K562 (cell line): ENCODE results near the gene PHF5A. TPM values are rescaled to one million over a fixed set of nuclear protein-coding genes. Genes with fewer than 3 reads are reported as not detected.

Source experiments
- ARID1B ChIP-seq: fragments of 450-650 bp; IDR thresholded peaks from 2 replicates; pipeline ENCODE4 v1.6.1; 2016; ENCODE audit warnings: antibody characterized with exemption, mild to moderate bottlenecking, inconsistent platforms
- DLX4 ChIP-seq: fragments of 250-450 bp; sonication (Bioruptor Pico); IDR thresholded peaks from 2 replicates; pipeline ENCODE4 v1.6.1; 2021; ENCODE audit warnings: mild to moderate bottlenecking
- FIP1L1 ChIP-seq: fragments of 200-400 bp; formaldehyde crosslinking; IDR thresholded peaks from 2 replicates; pipeline ENCODE4 v1.6.1; 2018; ENCODE audit warnings: mild to moderate bottlenecking, low read depth, low read length; ENCODE audit not compliant: poor library complexity, severe bottlenecking
- FOXA3 ChIP-seq, 2 experiments: fragments of 450-650 bp in 1 of 2; sonication (generic) in 1 of 2; formaldehyde crosslinking; IDR thresholded peaks in 1 of 2; conservative IDR thresholded peaks in 1 of 2; 2 replicates each; pipeline versions ENCODE4 v1.4.0 to v1.8.0; 2020 to 2022; ENCODE audit warnings: mild to moderate bottlenecking in 2 of 2, missing genetic modification reagents in 1 of 2
- HIVEP1 ChIP-seq: fragments of 250-450 bp; sonication (Bioruptor Pico); IDR thresholded peaks from 2 replicates; pipeline ENCODE4 v1.4.0; 2020; ENCODE audit warnings: mild to moderate bottlenecking
- HNRNPLL ChIP-seq: fragments of 200-400 bp; formaldehyde crosslinking; IDR thresholded peaks from 2 replicates; pipeline ENCODE4 v1.6.1; 2017; ENCODE audit warnings: low read length, low read depth, mild to moderate bottlenecking; ENCODE audit not compliant: poor library complexity, severe bottlenecking
- JUN ChIP-seq, 2 experiments: sonication (generic) in 1 of 2; formaldehyde crosslinking in 1 of 2; IDR thresholded peaks; 2 replicates each; pipeline versions ENCODE4 v1.6.1 to v1.8.0; 2012 to 2022; ENCODE audit warnings: borderline replicate concordance in 2 of 2, mild to moderate bottlenecking in 2 of 2, improper control_type of control experiment in 1 of 2, low read depth in 1 of 2, low read length in 1 of 2, missing genetic modification reagents in 1 of 2
- KDM4B ChIP-seq, 2 experiments: fragments of 450-650 bp in 1 of 2; sonication (generic) in 1 of 2; IDR thresholded peaks; 2 replicates each; pipeline ENCODE4 v1.6.1; 2016 to 2017; ENCODE audit warnings: borderline replicate concordance in 2 of 2, antibody characterized with exemption in 1 of 2, low read depth in 1 of 2, mild to moderate bottlenecking in 1 of 2
- MBD2 ChIP-seq: sonication (generic); IDR thresholded peaks from 2 replicates; pipeline ENCODE4 v1.6.1; 2016; ENCODE audit warnings: low read depth, borderline replicate concordance
- NCOA1 ChIP-seq: fragments of 450-650 bp; IDR thresholded peaks from 2 replicates; pipeline ENCODE4 v1.6.1; 2016; ENCODE audit warnings: low read depth
- NCOR1 ChIP-seq: fragments of 450-650 bp; IDR thresholded peaks from 2 replicates; pipeline ENCODE4 v1.6.1; 2016; ENCODE audit warnings: mild to moderate bottlenecking, moderate library complexity
- NR2C2 ChIP-seq, 2 experiments: fragments of 200-800 bp in 1 of 2; sonication (Bioruptor generic) in 1 of 2; sonication (generic) in 1 of 2; formaldehyde crosslinking in 1 of 2; IDR thresholded peaks; 2 replicates each; pipeline versions ENCODE4 v1.6.1 to v1.8.0; 2016 to 2022; ENCODE audit warnings: mild to moderate bottlenecking in 1 of 2, missing compliant biosample characterization in 1 of 2, missing genetic modification characterization in 1 of 2, missing genetic modification reagents in 1 of 2
- OTX1 ChIP-seq: fragments of 450-650 bp; formaldehyde crosslinking; IDR thresholded peaks from 2 replicates; pipeline ENCODE4 v1.4.0; 2022; ENCODE audit warnings: mild to moderate bottlenecking
- PTBP1 ChIP-seq: fragments of 200-400 bp; formaldehyde crosslinking; IDR thresholded peaks from 2 replicates; pipeline ENCODE4 v1.6.1; 2017; ENCODE audit warnings: low read depth, low read length
- SUPT5H ChIP-seq: fragments of 450-650 bp; IDR thresholded peaks from 2 replicates; pipeline ENCODE4 v1.6.1; 2016
- TCF7L2 ChIP-seq: fragments of 150-350 bp; IDR thresholded peaks from 2 replicates; pipeline ENCODE4 v1.6.1; 2016; ENCODE audit warnings: low read depth, mild to moderate bottlenecking, low read length, moderate library complexity
- TFAM ChIP-seq: fragments of 250-450 bp; sonication (Bioruptor Pico); conservative IDR thresholded peaks from 2 replicates; pipeline ENCODE4 v1.5.0; 2021; ENCODE audit warnings: mild to moderate bottlenecking, moderate library complexity
- ZKSCAN1 ChIP-seq: fragments of 150-350 bp; IDR thresholded peaks from 2 replicates; pipeline ENCODE4 v1.6.1; 2016; ENCODE audit warnings: low read depth, low read length
- ZNF175 ChIP-seq: fragments of 200-800 bp; sonication (Bioruptor generic); IDR thresholded peaks from 2 replicates; pipeline ENCODE4 v1.6.1; 2016; ENCODE audit warnings: low read depth, mild to moderate bottlenecking, missing genetic modification characterization, missing compliant biosample characterization
- ZNF41 ChIP-seq: fragments of 250-450 bp; sonication (Bioruptor Pico); conservative IDR thresholded peaks from 2 replicates; pipeline ENCODE4 v1.4.0; 2020; ENCODE audit warnings: mild to moderate bottlenecking
- ZNF57 ChIP-seq: fragments of 450-650 bp; formaldehyde crosslinking; IDR thresholded peaks from 2 replicates; pipeline ENCODE4 v1.4.0; 2020; ENCODE audit warnings: mild to moderate bottlenecking, moderate library complexity
- ZNF76 ChIP-seq: fragments of 250-450 bp; sonication (Bioruptor Pico); IDR thresholded peaks from 2 replicates; pipeline ENCODE4 v1.4.0; 2020; ENCODE audit warnings: mild to moderate bottlenecking, moderate library complexity, borderline replicate concordance
- ZNF79 ChIP-seq: fragments of 250-450 bp; sonication (Bioruptor Pico); IDR thresholded peaks from 2 replicates; pipeline ENCODE4 v1.4.0; 2020; ENCODE audit warnings: low read depth, mild to moderate bottlenecking, moderate library complexity
- polyA plus RNA-seq, 8 experiments: library from polyadenylated mRNA; depleted of rRNA in 4 of 8; stranded (reverse) in 5 of 8; unstranded in 3 of 8; fragments of >200 nt; fragmentation: Nextera tagmentation in 2 of 8; fragmentation: Illumina TruSeq in 1 of 8; extraction: Ambion mirVana in 2 of 8; extraction: Trizol in 1 of 8; gene quantifications; 2 replicates each; pipeline versions ENCODE4 v1.2.1 to v1.2.3, GENCODE V29; 2011 to 2014; ENCODE audit warnings: inconsistent platforms in 1 of 8, missing spikeins in 1 of 8
- total RNA-seq, 7 experiments: library from RNA; depleted of rRNA in 6 of 7; stranded (reverse); fragments of >200 nt in 6 of 7; fragmentation: Illumina TruSeq in 2 of 7; extraction: Trizol in 2 of 7; gene quantifications; 2 replicates each; pipeline versions ENCODE4 v1.2.1 to v1.2.3, GENCODE V29; 2011 to 2021; ENCODE audit warnings: low replicate concordance in 1 of 7
- TF ChIP-seq, protein P1 (sequence below): fragments of 450-650 bp; formaldehyde crosslinking; IDR thresholded peaks from 2 replicates; pipeline ENCODE4 v1.4.0; 2022; ENCODE audit warnings: missing genetic modification characterization
- TF ChIP-seq, protein P2 (sequence below): sonication (generic); formaldehyde crosslinking; IDR thresholded peaks from 2 replicates; pipeline ENCODE4 v1.8.0; 2022; ENCODE audit warnings: mild to moderate bottlenecking, missing genetic modification reagents

The PHF5A gene
- total and polyA plus RNA-seq, 9 of the 15 experiments (the other 6 are each of a cell fraction or from before 2014, with no cell fraction given), result 14.2 to 144 (median 101) TPM

DNA sequence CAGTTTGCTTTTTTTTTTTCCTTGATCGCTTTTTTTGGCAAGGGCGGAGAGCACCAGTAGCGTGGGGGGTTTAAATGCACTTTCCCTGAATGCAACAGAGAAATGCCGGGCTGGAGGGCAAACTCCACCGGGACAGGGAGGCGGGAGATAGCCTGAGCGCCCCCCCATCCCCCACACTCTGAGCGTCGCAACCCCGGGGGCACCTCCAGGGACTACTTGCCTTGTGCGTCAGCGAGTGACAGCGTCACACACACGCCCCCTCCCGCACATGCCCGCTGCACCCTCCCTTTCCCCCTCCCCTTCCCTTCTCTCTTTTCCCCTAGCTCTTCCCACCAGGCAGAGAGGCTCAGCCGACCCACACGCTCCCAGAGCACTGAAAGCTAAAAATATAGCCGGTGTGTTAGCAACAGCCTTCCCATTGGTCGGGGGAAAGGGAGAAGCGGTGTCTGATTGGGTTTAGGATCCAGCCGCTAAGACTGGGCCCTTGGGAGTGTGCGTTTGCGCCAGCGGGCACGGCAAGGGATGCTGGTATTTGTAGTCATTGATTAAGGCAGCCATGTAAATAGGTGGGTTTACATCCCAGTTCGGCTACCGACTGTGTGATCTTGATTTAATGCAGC lies 20.2 kb downstream of the PHF5A start (continued):
- TF ChIP-seq KDM4B (IDR thresholded peaks at IDR 0.05; ENCODE audit: borderline replicate concordance in 2 of 2, low read depth in 1 of 2) (no peak; a peak in 1 of 4 replicates), DLX4 (no peak), JUN (IDR thresholded peaks at IDR 0.05; ENCODE audit: borderline replicate concordance, low read depth, low read length) (no peak), JUN (CRISPR knock-in tag; IDR thresholded peaks at IDR 0.05; ENCODE audit: borderline replicate concordance) (no peak), ZNF41 (no peak), HIVEP1 (no peak), ARID1B (peak; percentile 39), ZNF175 (no peak), ZNF57 (CRISPR knock-in tag) (no peak), TCF7L2 (no peak), ZNF79 (no peak), SUPT5H (peak; percentile 56), HNRNPLL (peak; percentile 65), TFAM (CRISPR knock-in tag) (no peak), MBD2 (peak; percentile 51; the same call in 1 of the 2 replicates), NCOR1 (peak; percentile 26), NR2C2 (CRISPR knock-in tag; IDR thresholded peaks at IDR 0.05) (no peak), NR2C2 (tag; IDR thresholded peaks at IDR 0.05) (peak; percentile 61), FOXA3 (CRISPR knock-in tag; conservative IDR thresholded peaks at IDR 0.05 in 1 of 2, IDR thresholded peaks at IDR 0.05 in 1 of 2) (no peak), FIP1L1 (no peak), PTBP1 (no peak), ZNF76 (CRISPR knock-in tag) (no peak), NCOA1 (no peak), OTX1 (CRISPR knock-in tag) (no peak), ZKSCAN1 (no peak)
- TF ChIP-seq, protein P1, sequence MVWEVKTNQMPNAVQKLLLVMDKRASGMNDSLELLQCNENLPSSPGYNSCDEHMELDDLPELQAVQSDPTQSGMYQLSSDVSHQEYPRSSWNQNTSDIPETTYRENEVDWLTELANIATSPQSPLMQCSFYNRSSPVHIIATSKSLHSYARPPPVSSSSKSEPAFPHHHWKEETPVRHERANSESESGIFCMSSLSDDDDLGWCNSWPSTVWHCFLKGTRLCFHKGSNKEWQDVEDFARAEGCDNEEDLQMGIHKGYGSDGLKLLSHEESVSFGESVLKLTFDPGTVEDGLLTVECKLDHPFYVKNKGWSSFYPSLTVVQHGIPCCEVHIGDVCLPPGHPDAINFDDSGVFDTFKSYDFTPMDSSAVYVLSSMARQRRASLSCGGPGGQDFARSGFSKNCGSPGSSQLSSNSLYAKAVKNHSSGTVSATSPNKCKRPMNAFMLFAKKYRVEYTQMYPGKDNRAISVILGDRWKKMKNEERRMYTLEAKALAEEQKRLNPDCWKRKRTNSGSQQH (CRISPR knock-in tag), result no peak
- TF ChIP-seq, protein P2, sequence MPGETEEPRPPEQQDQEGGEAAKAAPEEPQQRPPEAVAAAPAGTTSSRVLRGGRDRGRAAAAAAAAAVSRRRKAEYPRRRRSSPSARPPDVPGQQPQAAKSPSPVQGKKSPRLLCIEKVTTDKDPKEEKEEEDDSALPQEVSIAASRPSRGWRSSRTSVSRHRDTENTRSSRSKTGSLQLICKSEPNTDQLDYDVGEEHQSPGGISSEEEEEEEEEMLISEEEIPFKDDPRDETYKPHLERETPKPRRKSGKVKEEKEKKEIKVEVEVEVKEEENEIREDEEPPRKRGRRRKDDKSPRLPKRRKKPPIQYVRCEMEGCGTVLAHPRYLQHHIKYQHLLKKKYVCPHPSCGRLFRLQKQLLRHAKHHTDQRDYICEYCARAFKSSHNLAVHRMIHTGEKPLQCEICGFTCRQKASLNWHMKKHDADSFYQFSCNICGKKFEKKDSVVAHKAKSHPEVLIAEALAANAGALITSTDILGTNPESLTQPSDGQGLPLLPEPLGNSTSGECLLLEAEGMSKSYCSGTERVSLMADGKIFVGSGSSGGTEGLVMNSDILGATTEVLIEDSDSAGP (CRISPR knock-in tag), result no peak
